ENCODE measurements around the gene ZFP36.

The ZFP36 gene

GRCh38 chr19:39422020-39422419, 15.4 kb downstream of the ZFP36 start:
- H3K27ac ChIP-seq: no peak overlapping the region

GRCh38 chr19:39423258-39424086, 16.8 kb downstream of the ZFP36 start:
- H3K27ac ChIP-seq: no peak overlapping the region
- no peak for TF ChIP-seq CTCF (conservative IDR thresholded peaks at IDR 0.05)

More at GRCh38 chr19:39422020-39422419, 15.4 kb downstream of the ZFP36 start:
- TF ChIP-seq CTCF (conservative IDR thresholded peaks at IDR 0.05): no peak

GRCh38 chr19:39424934-39425333, 18.3 kb downstream of the ZFP36 start:
- no peak overlapping the region for H3K27ac ChIP-seq
- no peak for TF ChIP-seq CTCF (conservative IDR thresholded peaks at IDR 0.05)

- TF ChIP-seq CTCF (conservative IDR thresholded peaks at IDR 0.05): no peak
- no peak overlapping the region for H3K27ac ChIP-seq
These were observed 19.1 kb downstream of the ZFP36 start for GRCh38 chr19:39425744-39426143.

- no peak overlapping the region for H3K27ac ChIP-seq
- no peak for TF ChIP-seq CTCF (conservative IDR thresholded peaks at IDR 0.05)
These were observed 19.5 kb downstream of the ZFP36 start for GRCh38 chr19:39426170-39426569.

- H3K27ac ChIP-seq: no peak overlapping the region
- no peak for TF ChIP-seq CTCF (conservative IDR thresholded peaks at IDR 0.05)
These were observed 21.1 kb downstream of the ZFP36 start for GRCh38 chr19:39427707-39428106.

GRCh38 chr19:39428283-39429112, 21.9 kb downstream of the ZFP36 start:
- no peak for TF ChIP-seq CTCF (conservative IDR thresholded peaks at IDR 0.05)
- H3K27ac ChIP-seq: no peak overlapping the region

All from VCaP (cell line).